Left lung (tissue), 10 donors: Measurements from ENCODE around the gene PGM2L1. TPM values are rescaled to one million over a fixed set of nuclear protein-coding genes. Genes with fewer than 3 reads are reported as not detected.
A peak's percentile ranks its signal among the peaks of the same experiment; 100 is the strongest.

Experiments used
- ATAC-seq: fragments of 200-7000 bp; cut with Tn5 transposase; one replicate; pipeline ENCODE4 v1.9.1; 2020; ENCODE audit warnings: moderate library complexity
- DNase-seq, 4 donors: peaks; one replicate each; pipeline ENCODE4 v3.0.0-alpha.2; 2013 to 2020
- H3K27ac ChIP-seq, 2 donors: fragments of 200-600 bp; sonication (generic) in 1 of 2; one replicate each; pipeline versions ENCODE4 v1.5.0 to v1.8.0; 2020 to 2021
- H3K27me3 ChIP-seq, 2 donors: fragments of 200-600 bp; sonication (generic) in 1 of 2; one replicate each; pipeline versions ENCODE4 v1.5.0 to v1.8.0; 2020 to 2021
- H3K36me3 ChIP-seq, 2 donors: fragments of 200-600 bp; sonication (generic) in 1 of 2; one replicate each; pipeline versions ENCODE4 v1.5.0 to v1.8.0; 2020 to 2021
- H3K4me1 ChIP-seq, 2 donors: fragments of 200-600 bp; one replicate each; pipeline ENCODE4 v1.8.0; 2021
- H3K4me3 ChIP-seq, 2 donors: fragments of 200-600 bp; sonication (generic) in 1 of 2; one replicate each; pipeline versions ENCODE4 v1.5.0 to v1.8.0; 2020 to 2021; ENCODE audit warnings: mild to moderate bottlenecking in 1 of 2
- H3K9me3 ChIP-seq, 2 donors: fragments of 200-600 bp; sonication (generic) in 1 of 2; one replicate each; pipeline versions ENCODE4 v1.5.0 to v1.8.0; 2020 to 2021
- CTCF ChIP-seq, 2 donors: fragments of 200-600 bp; sonication (generic) in 1 of 2; IDR thresholded peaks; one replicate each; pipeline versions ENCODE4 v1.5.0 to v1.8.0; 2021; ENCODE audit warnings: antibody characterized with exemption in 2 of 2
- intact Hi-C, 2 donors: fragments of 100-400 bp; cut with DNase I; formaldehyde crosslinking; loops; one replicate each; pipeline versions ENCODE4 v1.11.2 to v1.14.2; 2022
- polyA plus RNA-seq, 6 donors: library from polyadenylated mRNA; unstranded; fragments of 120-200 nt; gene quantifications; one replicate each; pipeline ENCODE4 v1.2.1, GENCODE V29; 2013; ENCODE audit not compliant: insufficient read length in 6 of 6
- total RNA-seq, 2 donors: library from RNA; stranded (reverse); fragmentation: NEBNext Ultra II Directional; extraction: Animal tissue kit (Norgen Biotek cat#: 25700); gene quantifications; one replicate each; pipeline ENCODE4 v1.2.1, GENCODE V29; 2021
- donor health status: DM: no; HTN: yes; CAD: no.
- donor health status: DM: no; HTN: no; CAD: no.

The PGM2L1 gene
- total and polyA plus RNA-seq, 8 donors, result 4.8 to 12.2 (median 5.7) TPM

DNA sequence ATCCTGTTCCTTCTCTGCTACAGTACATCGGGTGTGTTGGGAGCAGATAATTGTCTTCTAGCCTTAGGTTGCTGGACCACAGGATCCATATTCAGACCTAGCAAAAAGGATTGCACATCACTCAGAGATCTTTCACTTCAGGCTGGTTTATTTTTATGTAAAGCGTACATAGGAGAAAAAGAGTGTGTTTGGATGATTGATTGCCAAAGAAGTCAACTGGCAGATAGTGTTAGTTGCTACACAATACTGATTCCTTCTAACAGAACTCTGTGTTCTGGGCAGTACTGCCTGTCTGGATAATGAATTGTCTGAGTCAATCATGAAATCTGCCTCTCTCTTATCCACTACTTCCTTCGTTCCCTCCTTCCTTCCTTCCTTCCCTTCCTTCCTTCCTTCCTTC, 31.0 kb upstream of the PGM2L1 start:
- no peaks in the 10 kb centered on the region for H3K36me3 ChIP-seq
- no peak for TF ChIP-seq CTCF (IDR thresholded peaks at IDR 0.05)
- ATAC-seq (no peak), DNase-seq (no peak)
- intact Hi-C loops, result no loop called here
- H3K27ac ChIP-seq, result no peak overlapping the region
- H3K4me1 ChIP-seq, result no peaks in the 10 kb centered on the region
- H3K4me3 ChIP-seq, result no peak overlapping the region
- no peaks in the 10 kb centered on the region for H3K27me3 ChIP-seq
- H3K9me3 ChIP-seq, result peaks cover 0 to 7% of the 10 kb centered on the region in 2 donors

GRCh38 chr11:74427384-74427886, 29.2 kb upstream of the PGM2L1 start:
- no peak overlapping the region for H3K4me3 ChIP-seq
- no peak for TF ChIP-seq CTCF (IDR thresholded peaks at IDR 0.05)
- H3K27me3 ChIP-seq, result no peaks in the 10 kb centered on the region
- peaks cover 0 to 7% of the 10 kb centered on the region in 2 donors for H3K9me3 ChIP-seq
- ATAC-seq (no peak), DNase-seq (no peak)
- intact Hi-C loops, result no loop called here
- H3K4me1 ChIP-seq, result no peaks in the 10 kb centered on the region
- no peak overlapping the region for H3K27ac ChIP-seq
- no peaks in the 10 kb centered on the region for H3K36me3 ChIP-seq

GRCh38 chr11:74425100-74425499, 26.9 kb upstream of the PGM2L1 start:
- intact Hi-C loops, result no loop called here
- Histone ChIP-seq H3K4me3 (no peak overlapping the region), H3K9me3 (peaks cover 0 to 7% of the 10 kb centered on the region in 2 donors), H3K4me1 (no peaks in the 10 kb centered on the region), H3K36me3 (no peaks in the 10 kb centered on the region), H3K27ac (no peak overlapping the region), H3K27me3 (no peaks in the 10 kb centered on the region)
- ATAC-seq (no peak), DNase-seq (no peak)
- TF ChIP-seq CTCF (IDR thresholded peaks at IDR 0.05), result no peak

- Histone ChIP-seq H3K4me3 (no peak overlapping the region), H3K27me3 (no peaks in the 10 kb centered on the region), H3K9me3 (no peaks in the 10 kb centered on the region), H3K4me1 (peaks cover 11 to 19% of the 10 kb centered on the region in 2 donors), H3K27ac (peak overlapping the region; percentile 39 to 77), H3K36me3 (no peaks in the 10 kb centered on the region)
- DNase-seq, result no peak
- intact Hi-C loops, result no loop called here
- ATAC-seq, result peak; percentile 68
- TF ChIP-seq CTCF (IDR thresholded peaks at IDR 0.05), result no peak
These were observed 20.3 kb upstream of the PGM2L1 start for GRCh38 chr11:74418509-74418895.

DNA sequence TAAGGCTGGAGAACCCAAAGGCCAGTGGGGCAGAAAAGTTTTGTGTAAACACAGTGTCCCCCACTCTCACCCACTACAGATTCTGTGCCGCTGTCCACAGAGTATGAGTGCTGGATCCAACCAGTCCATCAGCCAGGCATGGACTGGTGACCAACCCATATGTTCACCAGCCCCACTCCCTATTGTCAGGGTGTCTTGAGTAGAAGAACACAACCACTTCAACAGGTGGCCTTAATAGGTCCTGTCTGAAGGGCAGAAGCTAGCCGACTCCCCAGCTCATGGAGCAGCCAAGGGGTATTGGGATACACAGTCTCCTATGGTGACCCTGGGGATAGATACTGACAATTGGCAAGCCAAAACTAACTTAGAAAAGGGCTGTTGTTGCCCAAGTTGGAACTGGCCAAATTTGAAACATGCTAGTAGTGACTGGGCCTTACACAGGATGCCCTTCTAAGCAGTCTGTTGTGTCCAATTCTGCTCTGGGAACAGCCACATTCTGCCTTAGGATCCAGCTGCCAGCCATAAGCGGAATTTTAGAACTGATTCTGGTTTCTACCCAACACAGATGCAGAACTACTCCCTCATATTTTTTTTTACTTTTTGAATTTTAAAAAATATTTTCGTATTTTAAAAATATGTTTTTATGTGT, 19.8 kb upstream of the PGM2L1 start:
- no peak for TF ChIP-seq CTCF (IDR thresholded peaks at IDR 0.05)
- Histone ChIP-seq H3K4me1 (peaks cover 11 to 19% of the 10 kb centered on the region in 2 donors), H3K27me3 (no peaks in the 10 kb centered on the region), H3K27ac (peak overlapping the region; percentile 39 to 77), H3K4me3 (no peak overlapping the region), H3K36me3 (no peaks in the 10 kb centered on the region), H3K9me3 (no peaks in the 10 kb centered on the region)
- no peak for DNase-seq
- ATAC-seq, result peak; percentile 83
- intact Hi-C loops, result no loop called here
